Mammary epithelial cell (primary cell): Measurements from ENCODE around the gene ADPRH.

Experiments used
- EZH2 ChIP-seq: IDR thresholded peaks from 2 replicates; pipeline ENCODE4 v1.6.1; 2012; ENCODE audit warnings: low read length, inconsistent platforms, borderline replicate concordance
- TF ChIP-seq, protein P1 (sequence below), 2 donors: IDR thresholded peaks in 1 of 2; conservative IDR thresholded peaks in 1 of 2; 2 replicates each; pipeline ENCODE4 v1.5.1; 2011 to 2012; ENCODE audit warnings: inconsistent platforms in 2 of 2, low read length in 2 of 2, mild to moderate bottlenecking in 2 of 2, control low read depth in 1 of 2, low read depth in 1 of 2; ENCODE audit not compliant: insufficient read depth in 1 of 2; ENCODE audit errors: extremely low read depth in 1 of 2

DNA sequence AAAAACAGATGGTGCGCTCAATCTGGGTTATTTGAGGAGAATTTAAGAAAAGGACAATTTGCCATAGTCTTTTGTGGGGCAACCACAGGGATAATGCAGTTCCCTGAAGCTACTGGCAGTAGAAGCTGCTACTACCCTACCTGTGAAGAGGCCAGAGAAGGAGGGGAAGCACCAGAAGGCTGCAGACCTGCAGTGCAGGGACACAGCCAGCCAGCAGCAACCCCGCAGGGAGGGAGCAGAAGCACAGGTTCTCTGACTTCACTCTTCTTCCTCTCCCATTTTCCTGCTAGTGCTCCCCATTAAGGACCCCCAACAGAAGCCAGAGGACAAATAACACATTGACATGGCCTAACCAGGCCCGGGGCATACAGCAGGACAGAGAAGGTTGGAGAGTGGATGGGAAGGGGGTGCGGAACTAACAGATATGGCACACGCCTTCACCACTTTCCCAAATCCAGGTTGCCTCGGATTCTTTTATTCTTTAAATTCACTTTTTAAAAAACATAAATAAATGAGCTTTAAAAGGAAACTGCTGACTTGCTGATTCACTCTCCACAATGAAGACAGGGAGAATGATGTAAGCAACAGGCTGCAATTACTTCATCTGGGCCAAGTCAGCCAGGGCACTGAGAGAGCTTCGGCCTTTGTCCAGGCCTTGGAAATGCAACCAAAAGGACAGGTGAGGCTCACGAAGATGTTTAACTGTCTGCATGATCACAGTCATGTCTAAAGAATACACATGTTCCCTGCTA, 51.0 kb downstream of the ADPRH start:
- TF ChIP-seq, protein P1, sequence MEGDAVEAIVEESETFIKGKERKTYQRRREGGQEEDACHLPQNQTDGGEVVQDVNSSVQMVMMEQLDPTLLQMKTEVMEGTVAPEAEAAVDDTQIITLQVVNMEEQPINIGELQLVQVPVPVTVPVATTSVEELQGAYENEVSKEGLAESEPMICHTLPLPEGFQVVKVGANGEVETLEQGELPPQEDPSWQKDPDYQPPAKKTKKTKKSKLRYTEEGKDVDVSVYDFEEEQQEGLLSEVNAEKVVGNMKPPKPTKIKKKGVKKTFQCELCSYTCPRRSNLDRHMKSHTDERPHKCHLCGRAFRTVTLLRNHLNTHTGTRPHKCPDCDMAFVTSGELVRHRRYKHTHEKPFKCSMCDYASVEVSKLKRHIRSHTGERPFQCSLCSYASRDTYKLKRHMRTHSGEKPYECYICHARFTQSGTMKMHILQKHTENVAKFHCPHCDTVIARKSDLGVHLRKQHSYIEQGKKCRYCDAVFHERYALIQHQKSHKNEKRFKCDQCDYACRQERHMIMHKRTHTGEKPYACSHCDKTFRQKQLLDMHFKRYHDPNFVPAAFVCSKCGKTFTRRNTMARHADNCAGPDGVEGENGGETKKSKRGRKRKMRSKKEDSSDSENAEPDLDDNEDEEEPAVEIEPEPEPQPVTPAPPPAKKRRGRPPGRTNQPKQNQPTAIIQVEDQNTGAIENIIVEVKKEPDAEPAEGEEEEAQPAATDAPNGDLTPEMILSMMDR (conservative IDR thresholded peaks at IDR 0.05 in 1 of 2, IDR thresholded peaks at IDR 0.05 in 1 of 2; ENCODE audit: extremely low read depth in 1 of 2, insufficient read depth in 1 of 2, low read depth in 1 of 2, low read length in 2 of 2) = no peak
- no peak for TF ChIP-seq EZH2
